Transverse colon (tissue), 4 donors: ENCODE data around the gene APBB1IP. TPM values are rescaled to one million over a fixed set of nuclear protein-coding genes. Genes with fewer than 3 reads are reported as not detected.
"Not testable (repeated sequence)": the region's sequence is repeated elsewhere in the genome, so short reads cannot be mapped to it uniquely, and the experiment has no call there.

Source experiments
- DNase-seq: peaks from one replicate; pipeline ENCODE4 v3.0.0-alpha.2; 2019
- H3K27ac ChIP-seq, 4 donors: fragments of 200-600 bp; sonication (generic); 2 replicates each; pipeline ENCODE4 v1.5.1; 2016 to 2018; ENCODE audit warnings: inconsistent platforms in 4 of 4
- H3K27me3 ChIP-seq: fragments of 200-600 bp; sonication (generic); 2 replicates; pipeline ENCODE4 v1.5.1; 2017; ENCODE audit warnings: inconsistent platforms
- H3K36me3 ChIP-seq, 4 donors: fragments of 200-600 bp; sonication (generic); 2 replicates each; pipeline ENCODE4 v1.5.1; 2017 to 2019; ENCODE audit warnings: inconsistent platforms in 4 of 4
- H3K4me1 ChIP-seq, 4 donors: fragments of 200-600 bp; sonication (generic); 2 replicates each; pipeline ENCODE4 v1.5.1; 2017 to 2020; ENCODE audit warnings: inconsistent platforms in 4 of 4
- H3K4me3 ChIP-seq, 4 donors: fragments of 200-600 bp; sonication (generic); 1 replicate in 1 of 4; 2 replicates in 3 of 4; pipeline versions ENCODE4 v1.5.1 to v1.6.1; 2017 to 2019; ENCODE audit warnings: inconsistent platforms in 4 of 4
- H3K9me3 ChIP-seq, 2 donors: fragments of 200-600 bp; sonication (generic); 2 replicates each; pipeline ENCODE4 v1.5.1; 2017 to 2019; ENCODE audit warnings: inconsistent platforms in 2 of 2
- EP300 ChIP-seq: sonication (generic); formaldehyde crosslinking; IDR thresholded peaks from one replicate; pipeline ENCODE4 v1.6.1; 2017; ENCODE audit warnings: antibody characterized with exemption, low read depth
- POLR2A ChIP-seq: fragments of 450-650 bp; IDR thresholded peaks from one replicate; pipeline ENCODE4 v1.6.1; 2016; ENCODE audit warnings: antibody characterized with exemption, mild to moderate bottlenecking, moderate library complexity
- POLR2AphosphoS5 ChIP-seq, 3 donors: sonication (generic); formaldehyde crosslinking; IDR thresholded peaks; one replicate each; pipeline ENCODE4 v1.6.1; 2016; ENCODE audit warnings: antibody characterized with exemption in 3 of 3
- WGBS, 2 donors: methylation state at CpG; one replicate each; pipeline ENCODE4 v1.1.5; 2018; ENCODE audit warnings: low coverage in 1 of 2; 5-methylcytosine and 5-hydroxymethylcytosine counted together
- in situ Hi-C, 4 donors: fragments of 200-750 bp; cut with MboI; loops; one replicate each; pipeline versions ENCODE4 v1.15.0 to v1.15.1; 2017; ENCODE audit warnings: low sequenced_read_pairs in 3 of 4, low pct_ligation_motif_present in 1 of 4, low pct_unique_long_range_greater_than_20kb in 1 of 4
- intact Hi-C: fragments of 100-400 bp; cut with DNase I; formaldehyde crosslinking; loops from one replicate; pipeline ENCODE4 v1.15.1; 2023; ENCODE audit warnings: low total_unique reads
- total RNA-seq, 4 donors: library from RNA; depleted of rRNA; stranded (reverse); fragments of >200 nt; gene quantifications; one replicate each; pipeline ENCODE4 v1.1.0, GENCODE V29; 2016
- TF ChIP-seq, protein P1 (sequence below), 5 experiments: fragments of 200-600 bp in 3 of 5; fragments of 450-650 bp in 2 of 5; sonication (generic) in 3 of 5; IDR thresholded peaks; 1 replicate in 2 of 5; 2 replicates in 3 of 5; pipeline ENCODE4 v1.5.1; 2016 to 2017; ENCODE audit warnings: antibody characterized with exemption in 5 of 5, inconsistent platforms in 3 of 5, mild to moderate bottlenecking in 2 of 5, moderate library complexity in 1 of 5

APBB1IP gene
- total RNA-seq, 4 donors from 2014 or later, result 2.5 to 7.6 (median 6.4) TPM; not detected in 1

DNA sequence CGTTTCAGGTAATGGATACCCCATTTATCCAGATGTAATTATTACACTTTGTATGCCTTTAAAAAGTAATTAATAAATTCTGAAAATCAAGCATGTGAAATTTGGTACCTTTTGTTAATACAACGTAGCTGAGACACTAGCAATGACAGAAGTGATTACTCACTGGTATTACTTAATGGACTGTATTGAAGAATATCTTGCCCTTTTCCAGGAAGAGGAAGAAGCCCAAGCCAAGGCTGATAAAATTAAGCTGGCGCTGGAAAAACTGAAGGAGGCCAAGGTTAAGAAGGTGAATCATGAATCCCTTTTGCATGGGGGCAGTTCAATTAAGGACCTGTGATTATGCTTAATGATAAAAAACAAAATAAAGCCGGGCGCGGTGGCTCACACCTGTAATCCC lies 64.8 kb downstream of the APBB1IP start:
- no peak overlapping the region for H3K27ac ChIP-seq
- no peaks in the 10 kb centered on the region for H3K9me3 ChIP-seq
- H3K4me1 ChIP-seq, result no peaks in the 10 kb centered on the region
- TF ChIP-seq POLR2A, result no peak
- TF ChIP-seq EP300, result no peak
- no peak for TF ChIP-seq POLR2AphosphoS5 (IDR thresholded peaks at IDR 0.05)
- TF ChIP-seq, protein P1, sequence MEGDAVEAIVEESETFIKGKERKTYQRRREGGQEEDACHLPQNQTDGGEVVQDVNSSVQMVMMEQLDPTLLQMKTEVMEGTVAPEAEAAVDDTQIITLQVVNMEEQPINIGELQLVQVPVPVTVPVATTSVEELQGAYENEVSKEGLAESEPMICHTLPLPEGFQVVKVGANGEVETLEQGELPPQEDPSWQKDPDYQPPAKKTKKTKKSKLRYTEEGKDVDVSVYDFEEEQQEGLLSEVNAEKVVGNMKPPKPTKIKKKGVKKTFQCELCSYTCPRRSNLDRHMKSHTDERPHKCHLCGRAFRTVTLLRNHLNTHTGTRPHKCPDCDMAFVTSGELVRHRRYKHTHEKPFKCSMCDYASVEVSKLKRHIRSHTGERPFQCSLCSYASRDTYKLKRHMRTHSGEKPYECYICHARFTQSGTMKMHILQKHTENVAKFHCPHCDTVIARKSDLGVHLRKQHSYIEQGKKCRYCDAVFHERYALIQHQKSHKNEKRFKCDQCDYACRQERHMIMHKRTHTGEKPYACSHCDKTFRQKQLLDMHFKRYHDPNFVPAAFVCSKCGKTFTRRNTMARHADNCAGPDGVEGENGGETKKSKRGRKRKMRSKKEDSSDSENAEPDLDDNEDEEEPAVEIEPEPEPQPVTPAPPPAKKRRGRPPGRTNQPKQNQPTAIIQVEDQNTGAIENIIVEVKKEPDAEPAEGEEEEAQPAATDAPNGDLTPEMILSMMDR (IDR thresholded peaks at IDR 0.05), result no peak
- H3K4me3 ChIP-seq, result no peak overlapping the region
- H3K27me3 ChIP-seq, result no peaks in the 10 kb centered on the region
- in situ Hi-C loops (no loop called here), intact Hi-C loops (no loop called here)
- no peaks in the 10 kb centered on the region for H3K36me3 ChIP-seq
- 88 to 90% methylated on average over 6 of the region's 6 CpGs for WGBS, 2 donors
- DNase-seq, result no peak

DNA sequence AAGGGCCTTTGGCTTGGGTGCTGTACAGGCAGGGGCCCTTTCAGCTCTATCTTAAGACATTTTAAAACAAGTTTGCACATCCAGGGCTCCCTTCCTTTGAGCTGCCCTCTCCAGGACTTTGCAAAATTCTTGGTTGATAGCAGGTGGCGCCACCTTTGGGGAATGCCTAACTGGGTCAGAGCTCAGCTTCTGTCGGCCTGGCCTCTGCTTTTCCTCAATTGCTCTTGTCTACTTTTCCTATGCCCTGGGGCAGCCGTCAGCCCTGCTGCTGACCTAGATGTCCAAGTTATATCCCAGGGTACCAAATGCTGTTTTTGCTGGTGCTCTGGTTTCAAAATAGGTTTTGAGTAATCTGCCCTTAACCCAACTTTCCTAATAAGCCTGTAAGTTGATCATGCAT lies 65.8 kb downstream of the APBB1IP start:
- Histone ChIP-seq H3K36me3 (no peaks in the 10 kb centered on the region), H3K4me3 (no peak overlapping the region), H3K27ac (no peak overlapping the region), H3K4me1 (no peaks in the 10 kb centered on the region), H3K9me3 (no peaks in the 10 kb centered on the region), H3K27me3 (no peaks in the 10 kb centered on the region)
- in situ Hi-C loops, result no loop called here
- intact Hi-C loops, result no loop called here
- 66 to 67% methylated on average over 1 to 3 of the region's 3 CpGs for WGBS, 2 donors
- no peak for TF ChIP-seq POLR2A
- no peak for TF ChIP-seq EP300
- TF ChIP-seq, protein P1 (IDR thresholded peaks at IDR 0.05), result no peak
- no peak for DNase-seq

DNA sequence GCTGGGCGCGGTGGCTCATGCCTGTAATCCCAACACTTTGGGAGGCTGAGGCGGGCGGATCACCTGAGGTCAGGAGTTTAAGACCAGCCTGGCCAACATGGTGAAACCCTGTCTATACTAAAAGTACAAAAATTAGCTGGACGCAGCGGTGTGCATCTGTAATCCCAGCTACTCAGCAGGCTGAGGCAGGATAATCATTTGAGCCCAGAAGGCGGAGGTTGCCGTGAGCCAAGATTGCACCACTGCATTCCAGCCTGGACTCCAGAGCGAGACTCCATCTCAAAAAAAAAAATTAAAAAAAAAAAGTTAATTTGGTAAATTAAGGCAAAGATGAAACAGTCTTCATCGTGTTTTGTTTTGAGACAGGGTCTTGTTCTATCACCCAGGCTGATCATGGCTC lies 66.3 kb downstream of the APBB1IP start:
- H3K27me3 ChIP-seq, H3K27ac ChIP-seq, intact Hi-C loops, in situ Hi-C loops, H3K9me3 ChIP-seq, H3K4me3 ChIP-seq, H3K36me3 ChIP-seq, H3K4me1 ChIP-seq, DNase-seq: not testable (repeated sequence)
- WGBS, 2 donors, result 91 to 94% methylated on average over 1 to 10 of the region's 10 CpGs

DNA sequence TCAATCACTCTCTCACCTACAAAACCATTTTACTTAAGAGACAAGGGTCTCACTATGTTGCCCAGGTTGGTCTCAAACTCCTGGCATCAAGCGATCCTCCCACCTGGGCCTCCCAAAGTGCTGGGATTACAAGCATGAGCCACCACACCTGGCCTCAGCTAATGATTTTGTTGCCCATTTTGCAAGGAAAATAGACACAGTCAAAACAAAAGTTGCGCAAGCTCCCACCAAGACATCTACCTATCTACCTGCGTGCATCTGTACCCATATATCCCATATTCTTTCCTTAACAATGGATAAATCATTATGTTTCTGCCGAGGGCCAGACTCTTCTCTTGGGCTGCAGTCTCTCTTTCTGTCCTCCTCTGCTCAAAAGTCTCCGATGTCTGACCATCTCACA lies 67.3 kb downstream of the APBB1IP start:
- Histone ChIP-seq H3K4me1 (no peaks in the 10 kb centered on the region), H3K36me3 (no peaks in the 10 kb centered on the region), H3K4me3 (no peak overlapping the region), H3K27ac (no peak overlapping the region), H3K9me3 (no peaks in the 10 kb centered on the region), H3K27me3 (no peaks in the 10 kb centered on the region)
- in situ Hi-C loops (no loop called here), intact Hi-C loops (no loop called here)
- no peak for TF ChIP-seq POLR2A
- TF ChIP-seq EP300, result no peak
- TF ChIP-seq POLR2AphosphoS5 (IDR thresholded peaks at IDR 0.05), result no peak
- TF ChIP-seq, protein P1 (IDR thresholded peaks at IDR 0.05), result no peak
- 82 to 94% methylated on average over 4 to 5 of the region's 5 CpGs for WGBS, 2 donors
- no peak for DNase-seq

DNA sequence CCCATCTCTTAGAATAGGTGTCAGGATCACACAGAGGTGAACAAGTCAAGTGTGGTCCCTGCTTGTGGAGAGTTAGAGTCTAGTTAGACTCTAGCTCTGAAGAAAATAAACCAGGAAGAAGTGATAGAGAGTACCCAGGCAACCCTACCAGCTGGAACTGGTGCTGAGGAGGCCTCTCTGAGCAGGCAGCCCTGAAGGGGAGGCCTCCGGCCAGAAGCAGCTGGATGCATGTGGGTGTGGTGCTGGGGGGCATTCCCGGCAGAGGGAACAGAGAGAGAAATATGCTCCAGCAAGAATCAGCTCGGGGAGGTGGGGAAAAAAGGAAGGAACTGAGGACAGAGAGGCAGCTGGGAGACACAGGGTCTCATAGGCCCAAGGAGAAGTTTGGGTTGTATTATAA lies 68.6 kb downstream of the APBB1IP start:
- TF ChIP-seq POLR2A (no peak), EP300 (no peak), POLR2AphosphoS5 (IDR thresholded peaks at IDR 0.05) (no peak)
- TF ChIP-seq, protein P1 (IDR thresholded peaks at IDR 0.05), result no peak
- no peaks in the 10 kb centered on the region for H3K9me3 ChIP-seq
- no peak overlapping the region for H3K27ac ChIP-seq
- no peaks in the 10 kb centered on the region for H3K36me3 ChIP-seq
- DNase-seq, result no peak
- no peak overlapping the region for H3K4me3 ChIP-seq
- no peaks in the 10 kb centered on the region for H3K4me1 ChIP-seq
- intact Hi-C loops, result no loop called here
- WGBS, 2 donors, result 64 to 67% methylated on average over 2 to 3 of the region's 3 CpGs
- in situ Hi-C loops, result no loop called here
- no peaks in the 10 kb centered on the region for H3K27me3 ChIP-seq
